Measurements from ENCODE around the gene B3GALT6.

DNA sequence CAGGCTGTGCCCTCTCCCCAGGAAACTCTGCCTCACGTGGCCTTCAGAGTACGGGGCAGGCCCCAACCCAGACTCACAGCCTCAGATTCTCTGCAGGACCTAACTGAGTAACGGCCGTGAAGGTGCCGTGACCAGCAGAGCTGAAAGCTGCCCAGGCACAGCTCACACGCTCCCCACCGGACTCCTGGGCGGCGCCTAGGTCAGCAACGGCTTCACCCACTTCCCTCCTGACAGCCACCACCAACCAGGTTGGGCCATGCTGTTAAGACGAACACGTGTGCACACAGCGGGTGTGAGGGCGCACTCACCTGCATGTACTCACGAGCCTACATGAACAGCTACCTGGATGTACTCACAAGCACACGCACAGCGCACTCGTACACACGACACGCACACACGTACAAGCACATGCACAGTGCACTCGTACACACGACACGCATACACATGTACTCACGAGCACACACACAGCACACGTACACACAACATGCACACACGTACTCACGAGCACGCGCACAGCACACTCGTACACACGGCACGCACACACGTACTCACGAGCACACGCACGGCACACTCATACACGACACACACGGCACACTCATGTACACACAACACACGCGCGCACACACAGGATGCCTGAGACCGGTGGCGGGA lies 9.3 kb upstream of the B3GALT6 start:
- TF ChIP-seq, protein P1, sequence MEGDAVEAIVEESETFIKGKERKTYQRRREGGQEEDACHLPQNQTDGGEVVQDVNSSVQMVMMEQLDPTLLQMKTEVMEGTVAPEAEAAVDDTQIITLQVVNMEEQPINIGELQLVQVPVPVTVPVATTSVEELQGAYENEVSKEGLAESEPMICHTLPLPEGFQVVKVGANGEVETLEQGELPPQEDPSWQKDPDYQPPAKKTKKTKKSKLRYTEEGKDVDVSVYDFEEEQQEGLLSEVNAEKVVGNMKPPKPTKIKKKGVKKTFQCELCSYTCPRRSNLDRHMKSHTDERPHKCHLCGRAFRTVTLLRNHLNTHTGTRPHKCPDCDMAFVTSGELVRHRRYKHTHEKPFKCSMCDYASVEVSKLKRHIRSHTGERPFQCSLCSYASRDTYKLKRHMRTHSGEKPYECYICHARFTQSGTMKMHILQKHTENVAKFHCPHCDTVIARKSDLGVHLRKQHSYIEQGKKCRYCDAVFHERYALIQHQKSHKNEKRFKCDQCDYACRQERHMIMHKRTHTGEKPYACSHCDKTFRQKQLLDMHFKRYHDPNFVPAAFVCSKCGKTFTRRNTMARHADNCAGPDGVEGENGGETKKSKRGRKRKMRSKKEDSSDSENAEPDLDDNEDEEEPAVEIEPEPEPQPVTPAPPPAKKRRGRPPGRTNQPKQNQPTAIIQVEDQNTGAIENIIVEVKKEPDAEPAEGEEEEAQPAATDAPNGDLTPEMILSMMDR (IDR thresholded peaks at IDR 0.05), result no peak
- TF ChIP-seq POLR2A (IDR thresholded peaks at IDR 0.05), result no peak

Measured in uterus (tissue), 2 donors.